ENCODE data around the gene MMP3. TPM values are rescaled to one million over a fixed set of nuclear protein-coding genes. Genes with fewer than 3 reads are reported as not detected.

The MMP3 gene
- polyA plus RNA-seq, 3 donors, result not detected

- no peaks in the 10 kb centered on the region for H3K9me3 Mint-ChIP-seq
- no peak overlapping the region for H3K27ac Mint-ChIP-seq
- DNase-seq, result no peak
- no peaks in the 10 kb centered on the region for H3K4me1 Mint-ChIP-seq
- Histone ChIP-seq H3K36me3 (replicated peaks in 1 of 2; ENCODE audit: control insufficient read depth in 1 of 2, insufficient read depth in 2 of 2, low read length in 2 of 2) (no peaks in the 10 kb centered on the region), H3K4me1 (ENCODE audit: control insufficient read depth in 1 of 2, insufficient read depth in 2 of 2, low read length in 2 of 2) (no peaks in the 10 kb centered on the region), H3K27me3 (ENCODE audit: control insufficient read depth in 2 of 2, insufficient read depth in 2 of 2, low read length in 2 of 2) (peaks cover 2 to 7% of the 10 kb centered on the region in 2 donors), H3K79me2 (ENCODE audit: insufficient read depth, low read length) (no peaks in the 10 kb centered on the region), H2AFZ (ENCODE audit: insufficient read depth, low read depth, low read length, poor library complexity, severe bottlenecking) (no peak overlapping the region), H3K27ac (ENCODE audit: low read depth in 1 of 2, low read length in 2 of 2) (no peak overlapping the region), H3K4me3 (replicated peaks in 1 of 3; ENCODE audit: low read depth in 2 of 3, low read length in 3 of 3) (no peak overlapping the region), H3K9me3 (replicated peaks in 1 of 2; ENCODE audit: control insufficient read depth in 1 of 2, insufficient read depth in 1 of 2, low read length in 2 of 2) (no peaks in the 10 kb centered on the region), H3K4me2 (replicated peaks; ENCODE audit: extremely low read depth, low read length, poor library complexity, severe bottlenecking) (no peak overlapping the region), H3K9ac (ENCODE audit: insufficient read depth, low read length, poor library complexity, severe bottlenecking) (no peak overlapping the region), H4K20me1 (ENCODE audit: insufficient read depth, low read length) (no peaks in the 10 kb centered on the region)
- no CpG with 5 or more reads among the region's 2 CpGs for WGBS (ENCODE audit: insufficient coverage)
- intact Hi-C loops (cut with micrococcal nuclease), result no loop called here
- no peak overlapping the region for H3K4me3 Mint-ChIP-seq
- TF ChIP-seq CTCF (IDR thresholded peaks at IDR 0.05), result no peak
- H3K27me3 Mint-ChIP-seq (ENCODE audit: low read depth in 3 of 3), result peaks cover 9 to 11% (median 10%) of the 10 kb centered on the region in 3 donors
- no peaks in the 10 kb centered on the region for H3K36me3 Mint-ChIP-seq
Observed at GRCh38 chr11:102837156-102837555, 6.3 kb downstream of the MMP3 start.

- intact Hi-C loops (cut with micrococcal nuclease), result no loop called here
- peaks cover 5 to 15% of the 10 kb centered on the region in 2 donors for H3K27me3 ChIP-seq (ENCODE audit: control insufficient read depth in 2 of 2, insufficient read depth in 2 of 2, low read length in 2 of 2)
- no peaks in the 10 kb centered on the region for H4K20me1 ChIP-seq (ENCODE audit: insufficient read depth, low read length)
- no peaks in the 10 kb centered on the region for H3K36me3 Mint-ChIP-seq
- H3K4me3 ChIP-seq (replicated peaks in 1 of 3; ENCODE audit: low read depth in 2 of 3, low read length in 3 of 3), result no peak overlapping the region
- no peak overlapping the region for H3K9ac ChIP-seq (ENCODE audit: insufficient read depth, low read length, poor library complexity, severe bottlenecking)
- H3K36me3 ChIP-seq (replicated peaks in 1 of 2; ENCODE audit: control insufficient read depth in 1 of 2, insufficient read depth in 2 of 2, low read length in 2 of 2), result no peaks in the 10 kb centered on the region
- no peak for TF ChIP-seq CTCF (IDR thresholded peaks at IDR 0.05)
- H3K27ac ChIP-seq (ENCODE audit: low read depth in 1 of 2, low read length in 2 of 2), result no peak overlapping the region
- 100% methylated on average over 3 of the region's 3 CpGs for WGBS (ENCODE audit: insufficient coverage)
- H3K4me2 ChIP-seq (replicated peaks; ENCODE audit: extremely low read depth, low read length, poor library complexity, severe bottlenecking), result no peak overlapping the region
- peaks cover 16 to 19% (median 16%) of the 10 kb centered on the region in 3 donors for H3K27me3 Mint-ChIP-seq (ENCODE audit: low read depth in 3 of 3)
- H3K9me3 ChIP-seq (replicated peaks in 1 of 2; ENCODE audit: control insufficient read depth in 1 of 2, insufficient read depth in 1 of 2, low read length in 2 of 2), result peaks cover 0 to 4% of the 10 kb centered on the region in 2 donors
- no peak overlapping the region for H3K27ac Mint-ChIP-seq
- H2AFZ ChIP-seq (ENCODE audit: insufficient read depth, low read depth, low read length, poor library complexity, severe bottlenecking), result no peak overlapping the region
- H3K4me3 Mint-ChIP-seq, result no peak overlapping the region
- DNase-seq, result no peak
- H3K9me3 Mint-ChIP-seq, result no peaks in the 10 kb centered on the region
- H3K4me1 ChIP-seq (ENCODE audit: control insufficient read depth in 1 of 2, insufficient read depth in 2 of 2, low read length in 2 of 2), result no peaks in the 10 kb centered on the region
- no peaks in the 10 kb centered on the region for H3K4me1 Mint-ChIP-seq
- no peaks in the 10 kb centered on the region for H3K79me2 ChIP-seq (ENCODE audit: insufficient read depth, low read length)
Observed at GRCh38 chr11:102836290-102836875, 7.0 kb downstream of the MMP3 start.

All from CD14-positive monocyte (primary cell).